ENCODE measurements around the gene TBC1D1.

Gene TBC1D1

GRCh38 chr4:38160487-38161207 lies 269.8 kb downstream of the TBC1D1 start:
- peak; percentile 73 for DNase-seq (ENCODE audit: low read depth)
- TF ChIP-seq CTCF (IDR thresholded peaks at IDR 0.05; ENCODE audit: control insufficient read depth, extremely low read depth, insufficient read depth) = no peak

GRCh38 chr4:38161208-38162113 lies 270.6 kb downstream of the TBC1D1 start:
- no peak for DNase-seq (ENCODE audit: low read depth)

More at GRCh38 chr4:38160487-38161207, 269.8 kb downstream of the TBC1D1 start:
- no peak overlapping the region for H3K4me3 ChIP-seq (ENCODE audit: low read depth, low read length)

GRCh38 chr4:38162240-38162784 lies 271.4 kb downstream of the TBC1D1 start:
- DNase-seq (ENCODE audit: low read depth) = no peak
- TF ChIP-seq CTCF (IDR thresholded peaks at IDR 0.05; ENCODE audit: control insufficient read depth, extremely low read depth, insufficient read depth) = no peak

More at GRCh38 chr4:38161208-38162113, 270.6 kb downstream of the TBC1D1 start:
- no peak for TF ChIP-seq CTCF (IDR thresholded peaks at IDR 0.05; ENCODE audit: control insufficient read depth, extremely low read depth, insufficient read depth)
- no peak overlapping the region for H3K4me3 ChIP-seq (ENCODE audit: low read depth, low read length)

GRCh38 chr4:38163216-38164006 lies 272.5 kb downstream of the TBC1D1 start:
- DNase-seq (ENCODE audit: low read depth) = no peak
- TF ChIP-seq CTCF (IDR thresholded peaks at IDR 0.05; ENCODE audit: control insufficient read depth, extremely low read depth, insufficient read depth) = no peak
- no peak overlapping the region for H3K4me3 ChIP-seq (ENCODE audit: low read depth, low read length)

More at GRCh38 chr4:38162240-38162784, 271.4 kb downstream of the TBC1D1 start:
- no peak overlapping the region for H3K4me3 ChIP-seq (ENCODE audit: low read depth, low read length)

GRCh38 chr4:38164346-38164745 lies 273.5 kb downstream of the TBC1D1 start:
- DNase-seq (ENCODE audit: low read depth) = no peak
- TF ChIP-seq CTCF (IDR thresholded peaks at IDR 0.05; ENCODE audit: control insufficient read depth, extremely low read depth, insufficient read depth) = no peak
- no peak overlapping the region for H3K4me3 ChIP-seq (ENCODE audit: low read depth, low read length)

- no peak for DNase-seq (ENCODE audit: low read depth)
- no peak overlapping the region for H3K4me3 ChIP-seq (ENCODE audit: low read depth, low read length)
- TF ChIP-seq CTCF (IDR thresholded peaks at IDR 0.05; ENCODE audit: control insufficient read depth, extremely low read depth, insufficient read depth) = no peak
Measured at GRCh38 chr4:38166082-38166481, 275.2 kb downstream of the TBC1D1 start.
